Activated naive CD4-positive, alpha-beta T cell treated with anti-CD3 and anti-CD28 coated beads, Interleukin-2, amount 10 ng/mL, durations not matched to agents 5 hours and 36 hours (primary cell): ENCODE results near the gene NFIB. TPM values are rescaled to one million over a fixed set of nuclear protein-coding genes. Genes with fewer than 3 reads are reported as not detected.

ENCODE experiments used
- total RNA-seq, 2 experiments: library from RNA; stranded (reverse); gene quantifications; one replicate each; pipeline ENCODE4 v1.2.3, GENCODE V29; 2021

The NFIB gene
- total RNA-seq = not detected

GRCh38 chr9:14313951-14314423 is at the start of gene NFIB:
Gene NFIB, minus strand, starts transcription at chr9:14314141. Its CDS starts 630 bp downstream, at chr9:14313511.

